K562 (cell line): ENCODE measurements around the gene MRGPRF. TPM values are rescaled to one million over a fixed set of nuclear protein-coding genes. Genes with fewer than 3 reads are reported as not detected.
A peak's percentile ranks its signal among the peaks of the same experiment; 100 is the strongest.

Experiments
- ATAC-seq: fragments of 200-7000 bp; cut with Tn5 transposase; 3 replicates; pipeline ENCODE4 v1.9.1; 2020; ENCODE audit warnings: moderate library complexity
- BruUV-seq: library from RNA; stranded (reverse); fragments of 400-500 nt; replicated peaks from 2 replicates; lab custom pipeline; 2021; lab: Mats Ljungman, UMichigan
- CTCF ChIA-PET: fragments of 300-600 bp; formaldehyde crosslinking; extraction: SDS; loops from one replicate; lab custom pipeline; 2021; ENCODE audit warnings: low intra/inter-chr PET ratio; lab: Yijun Ruan, JAX
- POLR2A ChIA-PET: fragments of 300-600, 350-650 bp; sonication (Branson Sonifier 250); formaldehyde crosslinking; extraction: SDS; loops from one replicate; lab custom pipeline; 2021; ENCODE audit warnings: antibody characterized with exemption, inconsistent platforms; lab: Yijun Ruan, JAX
- DNase-seq, 4 experiments: peaks; one replicate each; pipeline versions ENCODE4 v3.0.0 to v3.0.0-alpha.2; 2011 to 2018; ENCODE audit warnings: low spot score in 3 of 4, mixed read lengths in 3 of 4; ENCODE audit errors: extremely low read depth in 1 of 4
- FAIRE-seq: peaks from 2 replicates; lab custom pipeline; 2011; peaks lifted over from hg19 to GRCh38; lab: Jason Lieb, UNC
- H2AFZ ChIP-seq: 2 replicates; pipeline ENCODE4 v1.6.0; 2011; ENCODE audit warnings: low read depth, low read length, control low read depth, inconsistent platforms
- H3K27ac ChIP-seq: fragments of 200-600 bp; 3 replicates; pipeline ENCODE4 v1.8.0; 2011; ENCODE audit warnings: low read depth, mild to moderate bottlenecking, control low read depth, inconsistent platforms, low read length, moderate library complexity, mixed read lengths; ENCODE audit errors: extremely low read depth
- H3K27me3 ChIP-seq, 2 experiments: fragments of 300-600 bp in 1 of 2; 2 replicates in 1 of 2; 3 replicates in 1 of 2; pipeline versions ENCODE4 v1.6.0 to v1.8.0; 2011; ENCODE audit warnings: inconsistent platforms in 2 of 2, low read length in 2 of 2, mild to moderate bottlenecking in 1 of 2, mixed read lengths in 1 of 2, moderate library complexity in 1 of 2; ENCODE audit not compliant: control insufficient read depth in 2 of 2, insufficient read depth in 2 of 2
- H3K36me3 ChIP-seq: fragments of 300-600 bp; 3 replicates; pipeline ENCODE4 v1.8.0; 2011; ENCODE audit warnings: mild to moderate bottlenecking, low read length, inconsistent platforms; ENCODE audit not compliant: control insufficient read depth, insufficient read depth
- H3K4me1 ChIP-seq, 2 experiments: fragments of 200-600 bp in 1 of 2; replicated peaks in 1 of 2; 2 replicates in 1 of 2; 3 replicates in 1 of 2; pipeline versions ENCODE4 v1.5.1 to v1.8.0; 2011; ENCODE audit warnings: inconsistent platforms in 2 of 2, low read length in 2 of 2, mild to moderate bottlenecking in 1 of 2, mixed read lengths in 1 of 2, moderate library complexity in 1 of 2; ENCODE audit not compliant: control insufficient read depth in 2 of 2, insufficient read depth in 2 of 2
- H3K4me2 ChIP-seq: 2 replicates; pipeline ENCODE4 v1.6.1; 2011; ENCODE audit warnings: low read length, control low read depth, inconsistent platforms, mixed read lengths; ENCODE audit not compliant: insufficient read depth
- H3K4me3 ChIP-seq: fragments of 200-600 bp; sonication (generic), shearing (Covaris generic); 2 replicates; pipeline ENCODE4 v1.5.1; 2016; ENCODE audit warnings: control low read depth, inconsistent platforms
- H3K79me2 ChIP-seq: fragments of 200-600 bp; 3 replicates; pipeline ENCODE4 v1.8.0; 2011; ENCODE audit warnings: low read length, inconsistent platforms; ENCODE audit not compliant: control insufficient read depth, insufficient read depth
- H3K9ac ChIP-seq, 2 experiments: 2 replicates each; pipeline versions ENCODE4 v1.6.0 to v1.6.1; 2011; ENCODE audit warnings: low read depth in 2 of 2, low read length in 2 of 2, control low read depth in 1 of 2, inconsistent platforms in 1 of 2, mild to moderate bottlenecking in 1 of 2, mixed read lengths in 1 of 2; ENCODE audit not compliant: insufficient read depth in 1 of 2
- H3K9me1 ChIP-seq: one replicate; pipeline ENCODE4 v1.6.0; 2011; ENCODE audit warnings: inconsistent platforms, mild to moderate bottlenecking, low read length, moderate library complexity; ENCODE audit not compliant: control insufficient read depth, insufficient read depth
- H3K9me3 ChIP-seq: replicated peaks from 2 replicates; pipeline ENCODE4 v1.5.1; 2011; ENCODE audit warnings: low read depth, low read length, inconsistent platforms; ENCODE audit not compliant: control insufficient read depth, insufficient read depth
- H4K20me1 ChIP-seq: replicated peaks from 2 replicates; pipeline ENCODE4 v1.6.1; 2011; ENCODE audit warnings: low read length, inconsistent platforms, mixed read lengths; ENCODE audit not compliant: control insufficient read depth, insufficient read depth
- BRCA1 ChIP-seq, 2 experiments: fragments of 450-650 bp in 1 of 2; sonication (generic) in 1 of 2; formaldehyde crosslinking in 1 of 2; IDR thresholded peaks; 2 replicates each; pipeline versions ENCODE4 v1.5.0 to v1.6.1; 2017 to 2020; ENCODE audit warnings: mild to moderate bottlenecking in 1 of 2, missing genetic modification reagents in 1 of 2
- CHD4 ChIP-seq: fragments of 200-600 bp; sonication (generic); IDR thresholded peaks from 3 replicates; pipeline ENCODE4 v1.6.1; 2012; ENCODE audit warnings: low read depth, mild to moderate bottlenecking, mixed read lengths, low read length, inconsistent platforms; ENCODE audit not compliant: insufficient read depth, insufficient replicate concordance, poor library complexity, severe bottlenecking
- HOXB6 ChIP-seq: fragments of 250-450 bp; sonication (Bioruptor Pico); IDR thresholded peaks from 2 replicates; pipeline ENCODE4 v1.5.1; 2022; ENCODE audit warnings: mild to moderate bottlenecking, borderline replicate concordance
- KAT2B ChIP-seq: IDR thresholded peaks from one replicate; pipeline ENCODE4 v1.6.1; 2012; ENCODE audit warnings: low read depth, mild to moderate bottlenecking, control low read depth, inconsistent platforms, low read length, moderate library complexity
- KHSRP ChIP-seq: fragments of 450-650 bp; IDR thresholded peaks from 2 replicates; pipeline ENCODE4 v1.6.1; 2017
- LCOR ChIP-seq: sonication (generic); formaldehyde crosslinking; IDR thresholded peaks from 2 replicates; pipeline ENCODE4 v1.8.0; 2022; ENCODE audit warnings: mild to moderate bottlenecking, missing genetic modification reagents
- NR3C1 ChIP-seq: sonication (generic); formaldehyde crosslinking; IDR thresholded peaks from 2 replicates; pipeline ENCODE4 v1.8.1; 2022; ENCODE audit warnings: missing genetic modification reagents
- POLR2AphosphoS5 ChIP-seq: IDR thresholded peaks from 2 replicates; pipeline ENCODE4 v1.6.1; 2011; ENCODE audit warnings: mild to moderate bottlenecking, low read depth, low read length, moderate library complexity; ENCODE audit not compliant: control insufficient read depth, insufficient read depth
- POLR2G ChIP-seq: fragments of 200-400 bp; formaldehyde crosslinking; IDR thresholded peaks from 2 replicates; pipeline ENCODE4 v1.6.1; 2017; ENCODE audit warnings: low read depth, mild to moderate bottlenecking, antibody characterized with exemption, low read length, moderate library complexity
- PRMT5 ChIP-seq: sonication (generic); formaldehyde crosslinking; IDR thresholded peaks from 2 replicates; pipeline ENCODE4 v1.5.0; 2020; ENCODE audit warnings: missing genetic modification reagents
- RBFOX2 ChIP-seq: fragments of 200-400 bp; formaldehyde crosslinking; IDR thresholded peaks from 2 replicates; pipeline ENCODE4 v1.6.1; 2017; ENCODE audit warnings: low read depth, mild to moderate bottlenecking, low read length, moderate library complexity
- RFX7 ChIP-seq: fragments of 250-450 bp; sonication (Bioruptor Pico); IDR thresholded peaks from 2 replicates; pipeline ENCODE4 v1.5.1; 2021; ENCODE audit warnings: mild to moderate bottlenecking
- TEAD4 ChIP-seq, 2 experiments: sonication (generic) in 1 of 2; formaldehyde crosslinking in 1 of 2; IDR thresholded peaks; 2 replicates each; pipeline versions ENCODE4 v1.6.1 to v1.8.0; 2012 to 2022; ENCODE audit warnings: borderline replicate concordance in 1 of 2, inconsistent platforms in 1 of 2, low read length in 1 of 2, mild to moderate bottlenecking in 1 of 2, missing genetic modification reagents in 1 of 2
- XRCC5 ChIP-seq: fragments of 200-400 bp; formaldehyde crosslinking; IDR thresholded peaks from 2 replicates; pipeline ENCODE4 v1.6.1; 2017; ENCODE audit warnings: low read depth, mild to moderate bottlenecking, low read length
- ZFP1 ChIP-seq: fragments of 450-650 bp; formaldehyde crosslinking; IDR thresholded peaks from 2 replicates; pipeline ENCODE4 v1.4.0; 2020; ENCODE audit warnings: mild to moderate bottlenecking, mixed read lengths
- ZNF707 ChIP-seq: fragments of 250-450 bp; sonication (Bioruptor Pico); conservative IDR thresholded peaks from 2 replicates; pipeline ENCODE4 v1.8.0; 2022; ENCODE audit warnings: inconsistent platforms, mild to moderate bottlenecking, moderate library complexity
- WGBS: fragments of 100-300 bp; shearing (Covaris generic); methylation state at CpG from one replicate; pipeline ENCODE4 v1.1.6; 2016; ENCODE audit warnings: low coverage, mixed read lengths; ENCODE audit not compliant: insufficient coverage; ENCODE audit errors: missing lambda C conversion rate; 5-methylcytosine and 5-hydroxymethylcytosine counted together
- in situ Hi-C: fragments of 300-500 bp; cut with MboI; formaldehyde crosslinking; loops from 4 replicates; pipeline ENCODE4 v1.15.0; 2018; ENCODE audit warnings: inconsistent platforms, mixed read lengths
- intact Hi-C: fragments of 100-400 bp; cut with micrococcal nuclease; formaldehyde crosslinking; loops from 2 replicates; pipeline ENCODE4 v1.14.2; 2022
- polyA plus RNA-seq, 8 experiments: library from polyadenylated mRNA; depleted of rRNA in 4 of 8; stranded (reverse) in 5 of 8; unstranded in 3 of 8; fragments of >200 nt; fragmentation: Nextera tagmentation in 2 of 8; fragmentation: Illumina TruSeq in 1 of 8; extraction: Ambion mirVana in 2 of 8; extraction: Trizol in 1 of 8; gene quantifications; 2 replicates each; pipeline versions ENCODE4 v1.2.1 to v1.2.3, GENCODE V29; 2011 to 2014; ENCODE audit warnings: inconsistent platforms in 1 of 8, missing spikeins in 1 of 8
- total RNA-seq, 7 experiments: library from RNA; depleted of rRNA in 6 of 7; stranded (reverse); fragments of >200 nt in 6 of 7; fragmentation: Illumina TruSeq in 2 of 7; extraction: Trizol in 2 of 7; gene quantifications; 2 replicates each; pipeline versions ENCODE4 v1.2.1 to v1.2.3, GENCODE V29; 2011 to 2021; ENCODE audit warnings: low replicate concordance in 1 of 7
- TF ChIP-seq, protein P1 (sequence below), 2 experiments: fragments of 450-650 bp; conservative IDR thresholded peaks; 2 replicates each; pipeline ENCODE4 v1.6.1; 2017; ENCODE audit warnings: mild to moderate bottlenecking in 2 of 2, moderate library complexity in 2 of 2
- TF ChIP-seq, protein P2 (sequence below), 2 experiments: fragments of 450-650 bp in 1 of 2; sonication (generic) in 1 of 2; formaldehyde crosslinking in 1 of 2; IDR thresholded peaks in 1 of 2; conservative IDR thresholded peaks in 1 of 2; 2 replicates each; pipeline versions ENCODE4 v1.6.1 to v1.8.1; 2016 to 2023; ENCODE audit warnings: mild to moderate bottlenecking in 2 of 2, moderate library complexity in 2 of 2, inconsistent platforms in 1 of 2, missing genetic modification reagents in 1 of 2

The MRGPRF gene
- total and polyA plus RNA-seq, 9 of the 15 experiments (the other 6 are each of a cell fraction or from before 2014, with no cell fraction given): not detected

DNA sequence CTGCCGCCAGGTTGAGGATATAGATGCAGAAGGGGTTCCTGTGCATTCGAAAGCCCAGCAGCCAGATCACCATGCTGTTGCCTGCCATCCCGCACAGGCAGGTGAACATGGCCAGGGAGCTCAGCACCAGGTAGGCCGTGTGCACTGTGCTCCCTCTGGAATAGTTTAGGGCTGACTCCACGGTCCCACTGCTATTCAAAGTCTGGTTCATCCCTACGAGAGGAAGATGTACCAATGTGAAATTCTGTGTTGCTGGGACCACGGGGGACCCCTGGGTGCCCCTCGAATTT, 32.3 kb downstream of the MRGPRF start, which contains the start of gene MRGPRD:
Gene MRGPRD (minus strand): TSS at position 211 of the 290 bp plus-strand sequence. CDS start 0 bp downstream, at position 211.
- no peak for FAIRE-seq
- no peaks in the 10 kb centered on the region for H4K20me1 ChIP-seq
- H3K9me1 ChIP-seq: no peaks in the 10 kb centered on the region
- in situ Hi-C loops (no loop called here), intact Hi-C loops (no loop called here)
- peaks cover 25 to 36% of the 10 kb centered on the region in 2 experiments for H3K27me3 ChIP-seq
- H3K27ac ChIP-seq: no peak within 1 kb of the TSS
- peaks cover 5 to 11% of the 10 kb centered on the region in 2 experiments; a peak in 2 of 5 replicates for H3K4me1 ChIP-seq
- no peaks in the 10 kb centered on the region for H3K36me3 ChIP-seq
- ATAC-seq: no peak
- 0 out of 2 replicates have a peak, but pooled peaks cover 2% of the 10 kb centered on the region for H3K9me3 ChIP-seq
- H3K79me2 ChIP-seq: no peaks in the 10 kb centered on the region
- CTCF ChIA-PET: no interaction called here
- H3K9ac ChIP-seq: peak within 1 kb of the TSS in 1 of 2 experiments; percentile 43; a peak in 2 of 4 replicates
- DNase-seq: no peak
- TF ChIP-seq ZFP1 (CRISPR knock-in tag): no peak
- TF ChIP-seq, protein P1, sequence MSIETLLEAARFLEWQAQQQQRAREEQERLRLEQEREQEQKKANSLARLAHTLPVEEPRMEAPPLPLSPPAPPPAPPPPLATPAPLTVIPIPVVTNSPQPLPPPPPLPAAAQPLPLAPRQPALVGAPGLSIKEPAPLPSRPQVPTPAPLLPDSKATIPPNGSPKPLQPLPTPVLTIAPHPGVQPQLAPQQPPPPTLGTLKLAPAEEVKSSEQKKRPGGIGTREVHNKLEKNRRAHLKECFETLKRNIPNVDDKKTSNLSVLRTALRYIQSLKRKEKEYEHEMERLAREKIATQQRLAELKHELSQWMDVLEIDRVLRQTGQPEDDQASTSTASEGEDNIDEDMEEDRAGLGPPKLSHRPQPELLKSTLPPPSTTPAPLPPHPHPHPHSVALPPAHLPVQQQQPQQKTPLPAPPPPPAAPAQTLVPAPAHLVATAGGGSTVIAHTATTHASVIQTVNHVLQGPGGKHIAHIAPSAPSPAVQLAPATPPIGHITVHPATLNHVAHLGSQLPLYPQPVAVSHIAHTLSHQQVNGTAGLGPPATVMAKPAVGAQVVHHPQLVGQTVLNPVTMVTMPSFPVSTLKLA (conservative IDR thresholded peaks at IDR 0.05): no peak
- TF ChIP-seq KAT2B: no peak
- TF ChIP-seq CHD4: no peak
- TF ChIP-seq POLR2AphosphoS5: no peak
- TF ChIP-seq LCOR (CRISPR knock-in tag): no peak
- TF ChIP-seq, protein P2, sequence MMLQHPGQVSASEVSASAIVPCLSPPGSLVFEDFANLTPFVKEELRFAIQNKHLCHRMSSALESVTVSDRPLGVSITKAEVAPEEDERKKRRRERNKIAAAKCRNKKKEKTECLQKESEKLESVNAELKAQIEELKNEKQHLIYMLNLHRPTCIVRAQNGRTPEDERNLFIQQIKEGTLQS (IDR thresholded peaks at IDR 0.05): no peak
- TF ChIP-seq, protein P2 (CRISPR knock-in tag; conservative IDR thresholded peaks at IDR 0.05): no peak
- TF ChIP-seq KHSRP: no peak
- no peak for TF ChIP-seq POLR2G
- TF ChIP-seq RBFOX2: no peak
- TF ChIP-seq NR3C1 (CRISPR knock-in tag): no peak
- no peak for TF ChIP-seq TEAD4 (IDR thresholded peaks at IDR 0.05; ENCODE audit: low read length)
- no peak for TF ChIP-seq TEAD4 (CRISPR knock-in tag; IDR thresholded peaks at IDR 0.05; ENCODE audit: borderline replicate concordance)
- no peak for TF ChIP-seq BRCA1 (IDR thresholded peaks at IDR 0.05)
- no peak for TF ChIP-seq BRCA1 (CRISPR knock-in tag; IDR thresholded peaks at IDR 0.05)
- no peak for TF ChIP-seq RFX7 (CRISPR knock-in tag)
- TF ChIP-seq HOXB6: no peak
- TF ChIP-seq XRCC5: no peak
- TF ChIP-seq ZNF707 (CRISPR knock-in tag): no peak
- TF ChIP-seq PRMT5 (CRISPR knock-in tag): no peak
- no TSS peak for BruUV-seq
- 2% methylated on average over 8 of the region's 8 CpGs for WGBS
- POLR2A ChIA-PET: interaction anchor here (0.5 to 0.7 kb wide), 2 partner anchors 15 to 1333 kb away, joined by 3 to 4 read pairs; no protein-coding TSS in a partner anchor
- no peak within 1 kb of the TSS for H3K4me2 ChIP-seq
- H2AFZ ChIP-seq: no peak within 1 kb of the TSS
- H3K4me3 ChIP-seq: no peak within 1 kb of the TSS
